ENCODE data around the gene CROCC2.

CROCC2 gene

DNA sequence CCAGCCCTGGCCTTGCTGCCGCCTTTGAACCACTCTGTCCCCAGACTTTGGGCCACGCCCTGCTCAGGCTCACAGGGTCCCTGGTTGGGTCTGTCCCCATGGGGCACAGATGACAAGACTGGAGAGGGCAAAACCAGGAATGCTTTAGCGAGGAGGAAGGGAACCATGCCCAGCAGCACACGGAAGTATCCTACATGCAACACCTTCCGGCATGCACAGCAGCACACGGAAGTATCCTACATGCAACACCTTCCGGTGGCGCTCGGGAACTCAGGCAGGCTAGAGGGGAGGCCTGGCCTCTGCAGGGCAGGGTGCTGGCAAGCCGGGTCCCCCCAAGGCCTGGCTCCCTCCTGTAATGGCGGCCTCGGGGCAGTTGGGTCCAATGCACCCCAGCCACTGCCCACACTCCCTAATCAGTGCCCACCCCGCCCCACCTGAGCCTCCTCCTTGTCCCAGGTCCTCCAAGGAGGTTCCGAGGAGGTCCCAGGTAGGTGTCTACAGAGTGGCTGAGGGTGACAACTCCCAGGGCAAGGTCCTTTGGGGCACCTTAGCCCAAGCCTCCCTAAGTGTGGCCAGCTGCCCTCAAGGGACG is 58.7 kb downstream of the CROCC2 start:
- TF ChIP-seq, protein P1, sequence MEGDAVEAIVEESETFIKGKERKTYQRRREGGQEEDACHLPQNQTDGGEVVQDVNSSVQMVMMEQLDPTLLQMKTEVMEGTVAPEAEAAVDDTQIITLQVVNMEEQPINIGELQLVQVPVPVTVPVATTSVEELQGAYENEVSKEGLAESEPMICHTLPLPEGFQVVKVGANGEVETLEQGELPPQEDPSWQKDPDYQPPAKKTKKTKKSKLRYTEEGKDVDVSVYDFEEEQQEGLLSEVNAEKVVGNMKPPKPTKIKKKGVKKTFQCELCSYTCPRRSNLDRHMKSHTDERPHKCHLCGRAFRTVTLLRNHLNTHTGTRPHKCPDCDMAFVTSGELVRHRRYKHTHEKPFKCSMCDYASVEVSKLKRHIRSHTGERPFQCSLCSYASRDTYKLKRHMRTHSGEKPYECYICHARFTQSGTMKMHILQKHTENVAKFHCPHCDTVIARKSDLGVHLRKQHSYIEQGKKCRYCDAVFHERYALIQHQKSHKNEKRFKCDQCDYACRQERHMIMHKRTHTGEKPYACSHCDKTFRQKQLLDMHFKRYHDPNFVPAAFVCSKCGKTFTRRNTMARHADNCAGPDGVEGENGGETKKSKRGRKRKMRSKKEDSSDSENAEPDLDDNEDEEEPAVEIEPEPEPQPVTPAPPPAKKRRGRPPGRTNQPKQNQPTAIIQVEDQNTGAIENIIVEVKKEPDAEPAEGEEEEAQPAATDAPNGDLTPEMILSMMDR (conservative IDR thresholded peaks at IDR 0.05) = no peak
- no peak for TF ChIP-seq ZFX (IDR thresholded peaks at IDR 0.05)
- H3K27ac ChIP-seq = no peak overlapping the region

DNA sequence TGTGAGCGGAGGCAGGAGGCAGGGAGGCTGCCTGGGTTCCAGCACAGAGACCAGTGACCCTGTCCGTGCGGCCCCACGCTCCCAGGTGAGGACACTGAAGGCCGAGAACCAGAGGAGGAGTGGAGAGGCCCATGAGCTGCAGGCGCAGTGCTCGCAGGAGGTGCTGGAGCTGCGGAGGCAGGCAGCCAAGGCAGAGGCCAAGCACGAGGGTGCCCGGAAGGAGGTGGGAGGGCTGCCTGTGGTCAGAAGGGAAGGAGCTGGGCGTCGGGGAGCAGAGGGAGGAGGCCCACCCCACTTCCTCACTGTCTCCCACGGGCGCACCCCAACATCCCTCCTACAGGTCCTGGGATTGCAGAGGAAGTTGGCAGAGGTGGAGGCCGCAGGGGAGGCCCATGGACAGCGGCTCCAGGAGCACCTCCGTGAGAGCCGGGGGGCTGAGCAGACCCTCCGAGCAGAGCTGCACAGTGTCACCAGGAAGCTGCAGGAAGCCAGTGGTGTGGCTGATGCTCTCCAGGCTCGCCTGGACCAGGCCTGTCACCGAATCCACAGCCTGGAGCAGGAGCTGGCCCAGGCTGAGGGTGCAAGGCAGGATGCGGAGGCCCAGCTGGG is 59.3 kb downstream of the CROCC2 start:
- TF ChIP-seq, protein P1 (conservative IDR thresholded peaks at IDR 0.05) = no peak
- TF ChIP-seq ZFX (IDR thresholded peaks at IDR 0.05) = no peak
- H3K27ac ChIP-seq = peak overlapping the region; percentile 87; the same call in 1 of the 2 replicates

DNA sequence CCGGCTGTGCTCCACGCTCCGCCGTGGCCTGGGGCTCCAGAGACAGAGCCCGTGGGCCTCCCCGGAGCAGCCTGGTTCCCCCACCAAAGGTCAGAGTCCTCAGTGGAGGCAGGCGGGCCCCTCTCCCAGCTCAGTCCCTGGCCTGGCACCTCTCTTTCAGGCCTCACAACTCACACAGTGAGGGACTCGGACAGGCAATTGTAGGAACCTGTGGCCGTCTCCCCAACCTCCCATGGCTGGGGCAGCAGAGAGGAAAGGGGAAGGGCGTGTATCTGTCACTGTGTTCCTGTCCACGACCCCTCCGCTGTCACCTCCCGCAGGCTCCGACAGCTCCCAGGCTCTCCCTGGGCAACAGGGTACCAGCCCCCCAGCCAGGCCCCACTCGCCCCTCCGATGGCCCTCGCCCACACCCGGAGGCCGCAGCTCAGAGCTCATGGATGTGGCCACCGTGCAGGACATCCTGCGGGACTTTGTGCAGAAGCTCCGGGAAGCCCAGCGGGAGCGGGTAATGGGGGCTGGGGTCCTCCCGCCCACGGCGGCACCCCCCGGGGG is 59.8 kb downstream of the CROCC2 start:
- peak overlapping the region; percentile 87 for H3K27ac ChIP-seq
- TF ChIP-seq ZFX (IDR thresholded peaks at IDR 0.05) = no peak
- TF ChIP-seq, protein P1 (conservative IDR thresholded peaks at IDR 0.05) = no peak

DNA sequence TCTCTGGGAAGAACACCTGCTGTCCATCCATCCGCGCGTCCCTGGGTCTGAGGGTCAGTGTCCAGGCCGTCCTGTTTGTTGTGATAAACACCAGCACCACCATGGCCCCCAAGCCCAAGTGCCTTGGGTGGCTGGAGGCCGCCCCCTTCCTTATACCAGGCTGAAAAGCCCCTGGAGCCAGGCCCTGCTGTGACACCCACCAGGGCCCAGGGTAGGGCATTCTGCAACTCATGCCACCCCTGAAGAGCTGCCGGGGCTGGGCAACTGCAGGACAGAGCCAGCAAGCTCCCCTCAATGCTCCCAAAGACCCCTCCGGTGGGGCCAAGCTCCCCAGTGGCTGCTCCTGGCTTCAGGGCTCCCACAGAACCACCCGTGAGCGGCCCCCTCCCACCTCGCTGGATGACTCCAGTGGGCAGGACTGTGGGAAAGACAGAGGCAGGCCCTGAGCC is 60.3 kb downstream of the CROCC2 start:
- H3K27ac ChIP-seq = peak overlapping the region; percentile 87
- TF ChIP-seq, protein P1 (conservative IDR thresholded peaks at IDR 0.05) = no peak
- no peak for TF ChIP-seq ZFX (IDR thresholded peaks at IDR 0.05)

DNA sequence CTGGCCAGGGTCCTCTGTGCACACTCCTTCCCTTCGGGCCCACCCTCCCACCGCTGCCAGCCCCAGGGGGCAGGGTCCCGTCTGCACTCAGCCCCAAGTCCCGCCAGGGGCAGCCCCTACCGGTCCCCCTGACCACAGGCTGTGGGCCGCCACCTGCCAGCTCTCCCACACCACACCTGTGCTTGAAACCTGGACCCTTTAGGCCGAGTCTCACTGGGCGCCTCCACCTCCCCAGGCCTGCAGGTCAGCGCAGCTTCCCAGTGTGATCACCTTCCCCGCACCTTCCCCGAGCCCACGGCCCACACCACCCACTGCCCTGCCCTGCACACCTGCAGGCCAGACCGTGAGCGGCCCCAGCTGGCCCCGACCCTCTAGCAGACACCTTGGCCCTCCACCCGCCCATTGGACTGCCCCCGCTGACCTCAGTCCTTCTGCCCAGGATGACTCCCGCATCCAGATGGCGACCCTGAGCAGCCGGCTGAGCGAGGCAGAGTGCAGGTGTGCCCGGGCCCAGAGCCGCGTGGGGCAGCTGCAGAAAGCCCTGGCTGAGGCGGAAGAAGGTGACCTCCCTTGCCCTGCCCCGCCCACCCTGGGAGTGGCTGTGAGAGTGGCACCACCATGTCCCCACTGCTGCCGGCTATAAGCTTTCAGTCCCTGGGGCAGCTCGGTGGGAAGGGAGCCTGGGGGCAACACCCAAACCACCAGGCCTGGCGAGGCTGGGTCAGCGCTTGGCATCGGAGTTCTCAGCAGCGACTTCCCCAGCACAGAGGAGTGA is 61.0 kb downstream of the CROCC2 start:
- TF ChIP-seq, protein P1 (conservative IDR thresholded peaks at IDR 0.05) = no peak
- TF ChIP-seq ZFX (IDR thresholded peaks at IDR 0.05) = 0 out of 2 replicates have a peak, but pooled peaks have one; percentile 23
- H3K27ac ChIP-seq = peak overlapping the region; percentile 87

DNA sequence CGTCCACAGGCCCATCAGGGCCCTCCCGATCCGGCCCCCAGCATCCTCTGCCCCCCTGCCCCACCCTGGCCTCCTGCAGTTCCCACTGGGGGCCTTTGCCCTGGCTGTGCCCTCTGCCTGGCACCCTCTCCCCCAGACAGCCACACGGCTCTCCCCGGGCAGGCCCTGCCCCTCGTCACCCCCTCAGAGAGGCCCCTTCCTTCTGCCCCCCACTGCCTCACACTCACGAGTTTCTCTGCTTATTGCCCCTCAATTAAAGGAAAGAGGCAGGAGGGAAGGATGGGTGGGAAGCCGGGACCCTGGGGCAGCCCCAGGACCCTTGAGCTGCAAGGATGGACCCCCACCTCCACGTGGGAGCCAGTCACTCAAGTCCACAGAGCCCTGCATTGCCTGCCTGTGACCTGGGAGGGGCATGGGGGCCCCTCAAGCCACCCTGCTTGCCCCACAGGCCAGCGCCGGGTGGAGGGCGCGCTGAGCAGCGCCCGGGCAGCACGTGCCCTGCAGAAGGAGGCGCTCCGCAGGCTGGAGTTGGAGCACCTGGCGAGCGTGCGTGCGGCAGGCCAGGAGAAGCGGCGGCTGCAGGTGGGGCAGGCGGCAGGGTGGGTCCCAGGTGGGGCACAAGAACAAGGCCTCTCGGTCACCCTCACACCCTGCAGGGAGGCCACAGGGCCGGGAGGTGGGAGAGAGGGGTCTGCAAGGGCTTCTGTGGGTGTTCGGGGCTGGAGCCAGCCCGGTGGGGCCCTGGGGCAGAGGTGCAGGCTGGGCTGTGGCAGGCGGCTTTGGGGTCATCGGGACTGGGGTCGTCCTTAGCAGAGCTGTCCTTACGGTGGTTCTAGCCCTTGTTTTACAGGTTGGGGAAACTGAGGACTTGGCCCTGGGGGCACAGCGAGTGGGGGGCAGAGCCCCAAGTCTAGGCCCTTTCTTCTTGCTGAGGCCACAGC is 61.8 kb downstream of the CROCC2 start:
- peak overlapping the region; percentile 87 for H3K27ac ChIP-seq
- no peak for TF ChIP-seq ZFX (IDR thresholded peaks at IDR 0.05)
- TF ChIP-seq, protein P1 (conservative IDR thresholded peaks at IDR 0.05) = no peak
